Measurements from ENCODE around the gene EPHA6.
"Not testable (repeated sequence)": the region's sequence is repeated elsewhere in the genome, so short reads cannot be mapped to it uniquely, and the experiment has no call there.

EPHA6 gene

DNA sequence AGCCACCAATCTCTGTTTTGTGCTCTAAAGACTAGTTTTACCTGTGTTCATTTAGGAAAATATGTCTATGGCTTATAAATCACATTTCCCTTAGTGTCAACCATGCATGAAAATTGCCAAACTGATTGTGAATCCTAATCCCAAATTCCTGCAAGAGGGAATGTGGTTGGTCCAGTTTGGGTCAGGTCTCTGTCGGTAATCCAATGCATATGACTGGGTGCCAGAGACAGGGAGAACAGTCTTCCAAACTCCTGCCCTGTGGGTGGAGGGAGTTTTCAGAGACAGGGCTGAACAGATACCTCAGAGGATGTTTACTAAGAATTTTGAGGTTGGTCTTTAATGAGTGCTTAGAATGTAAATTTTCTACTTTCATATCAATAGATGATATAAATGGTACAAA, 649.6 kb downstream of the EPHA6 start:
- TF ChIP-seq, protein P1, sequence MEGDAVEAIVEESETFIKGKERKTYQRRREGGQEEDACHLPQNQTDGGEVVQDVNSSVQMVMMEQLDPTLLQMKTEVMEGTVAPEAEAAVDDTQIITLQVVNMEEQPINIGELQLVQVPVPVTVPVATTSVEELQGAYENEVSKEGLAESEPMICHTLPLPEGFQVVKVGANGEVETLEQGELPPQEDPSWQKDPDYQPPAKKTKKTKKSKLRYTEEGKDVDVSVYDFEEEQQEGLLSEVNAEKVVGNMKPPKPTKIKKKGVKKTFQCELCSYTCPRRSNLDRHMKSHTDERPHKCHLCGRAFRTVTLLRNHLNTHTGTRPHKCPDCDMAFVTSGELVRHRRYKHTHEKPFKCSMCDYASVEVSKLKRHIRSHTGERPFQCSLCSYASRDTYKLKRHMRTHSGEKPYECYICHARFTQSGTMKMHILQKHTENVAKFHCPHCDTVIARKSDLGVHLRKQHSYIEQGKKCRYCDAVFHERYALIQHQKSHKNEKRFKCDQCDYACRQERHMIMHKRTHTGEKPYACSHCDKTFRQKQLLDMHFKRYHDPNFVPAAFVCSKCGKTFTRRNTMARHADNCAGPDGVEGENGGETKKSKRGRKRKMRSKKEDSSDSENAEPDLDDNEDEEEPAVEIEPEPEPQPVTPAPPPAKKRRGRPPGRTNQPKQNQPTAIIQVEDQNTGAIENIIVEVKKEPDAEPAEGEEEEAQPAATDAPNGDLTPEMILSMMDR (conservative IDR thresholded peaks at IDR 0.05; ENCODE audit: low read length) = no peak
- no peak for DNase-seq (ENCODE audit: low read depth)
- H3K4me3 ChIP-seq (ENCODE audit: low read length) = no peak overlapping the region

DNA sequence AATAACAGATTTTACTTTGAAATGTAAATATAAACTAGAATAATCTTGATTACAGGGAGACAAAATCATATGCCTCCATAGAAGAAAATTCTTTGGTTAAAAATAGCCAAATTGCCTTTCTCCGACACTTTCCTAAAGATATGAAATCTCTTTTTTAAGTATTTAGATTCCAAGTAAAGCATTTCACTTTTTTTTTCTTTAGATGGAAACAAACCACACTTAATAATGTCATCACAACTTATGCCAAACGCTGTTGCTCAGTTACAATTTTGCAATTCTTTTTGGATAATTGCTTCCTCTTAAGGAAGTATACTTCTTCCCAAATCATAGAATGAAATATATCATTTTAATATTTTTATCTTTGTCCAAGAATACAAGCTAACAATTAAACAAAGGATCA, 656.1 kb downstream of the EPHA6 start:
- H3K4me3 ChIP-seq (ENCODE audit: low read length) = no peak overlapping the region
- no peak for DNase-seq (ENCODE audit: low read depth)
- TF ChIP-seq, protein P1 (conservative IDR thresholded peaks at IDR 0.05; ENCODE audit: low read length) = no peak

GRCh38 chr3:97479740-97480139, 665.3 kb downstream of the EPHA6 start:
- H3K4me3 ChIP-seq (ENCODE audit: low read length) = no peak overlapping the region
- TF ChIP-seq, protein P1 (conservative IDR thresholded peaks at IDR 0.05; ENCODE audit: low read length) = no peak
- DNase-seq (ENCODE audit: low read depth) = no peak

DNA sequence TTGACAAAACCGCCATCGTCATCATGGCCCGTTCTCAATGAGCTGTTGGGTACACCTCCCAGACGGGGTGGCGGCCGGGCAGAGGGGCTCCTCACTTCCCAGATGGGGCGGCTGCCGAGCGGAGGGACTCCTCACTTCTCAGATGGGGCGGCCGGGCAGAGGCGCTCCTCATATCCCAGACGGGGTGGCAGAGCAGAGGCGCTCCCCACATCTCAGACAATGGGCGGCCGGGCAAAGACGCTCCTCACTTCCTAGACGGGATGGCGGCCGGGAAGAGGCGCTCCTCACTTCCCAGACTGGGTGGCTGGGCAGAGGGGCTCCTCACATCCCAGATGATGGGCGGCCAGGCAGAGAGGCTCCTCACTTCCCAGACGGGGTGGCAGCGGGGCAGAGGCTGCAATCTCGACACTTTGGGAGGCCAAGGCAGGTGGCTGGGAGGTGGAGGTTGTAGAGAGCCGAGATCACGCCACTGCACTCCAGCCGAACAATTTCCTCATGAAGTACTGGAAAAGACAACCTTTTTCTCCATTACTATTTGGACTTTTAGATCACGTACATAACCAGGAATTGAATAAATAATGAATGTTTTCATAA, 666.4 kb downstream of the EPHA6 start:
- H3K4me3 ChIP-seq (ENCODE audit: low read length); DNase-seq (ENCODE audit: low read depth): not testable (repeated sequence)

- H3K4me3 ChIP-seq (ENCODE audit: low read length) = no peak overlapping the region
- TF ChIP-seq, protein P1 (conservative IDR thresholded peaks at IDR 0.05; ENCODE audit: low read length) = no peak
- DNase-seq (ENCODE audit: low read depth) = no peak
Measured at GRCh38 chr3:97481416-97481815, 667.0 kb downstream of the EPHA6 start.

DNA sequence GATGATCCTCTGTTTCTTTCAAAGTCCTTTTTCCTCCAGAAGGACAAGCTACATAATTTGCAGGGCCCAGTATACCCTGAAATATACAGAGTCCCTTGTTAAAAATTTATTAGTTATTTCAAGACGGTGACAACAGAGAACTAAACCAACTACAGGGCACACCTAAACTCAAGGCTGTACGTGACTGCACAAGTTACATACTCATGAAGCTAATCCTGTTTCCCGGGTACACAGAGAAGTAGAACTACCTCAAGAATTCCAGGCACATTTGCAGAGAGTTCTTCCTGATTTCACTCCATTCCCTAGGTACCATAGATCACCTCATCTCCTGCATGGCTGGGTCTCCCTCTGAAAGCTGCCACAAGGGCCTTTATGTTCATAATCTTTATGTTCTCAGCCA, 670.8 kb downstream of the EPHA6 start:
- TF ChIP-seq, protein P1 (conservative IDR thresholded peaks at IDR 0.05; ENCODE audit: low read length) = no peak
- DNase-seq (ENCODE audit: low read depth) = no peak
- H3K4me3 ChIP-seq (ENCODE audit: low read length) = no peak overlapping the region

DNA sequence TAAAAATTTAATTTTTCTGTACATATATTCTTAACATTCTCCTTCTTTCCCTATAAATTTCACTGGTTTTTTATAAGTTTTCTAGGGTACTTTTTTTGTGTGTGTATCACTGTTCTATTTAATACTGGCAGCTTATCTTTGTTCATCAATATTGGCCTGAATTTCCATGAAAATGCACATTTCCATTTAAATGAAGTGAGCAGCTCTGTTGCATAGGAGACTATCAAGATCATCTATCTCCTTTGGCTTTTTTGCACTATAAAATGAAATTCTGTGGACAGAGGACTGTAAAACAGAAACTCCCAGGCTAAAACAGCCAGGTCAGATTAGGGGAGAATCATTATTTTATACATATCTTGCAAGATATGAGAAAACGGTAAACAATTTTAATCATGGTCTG, 673.2 kb downstream of the EPHA6 start:
- TF ChIP-seq, protein P1 (conservative IDR thresholded peaks at IDR 0.05; ENCODE audit: low read length) = no peak
- no peak for DNase-seq (ENCODE audit: low read depth)

DNA sequence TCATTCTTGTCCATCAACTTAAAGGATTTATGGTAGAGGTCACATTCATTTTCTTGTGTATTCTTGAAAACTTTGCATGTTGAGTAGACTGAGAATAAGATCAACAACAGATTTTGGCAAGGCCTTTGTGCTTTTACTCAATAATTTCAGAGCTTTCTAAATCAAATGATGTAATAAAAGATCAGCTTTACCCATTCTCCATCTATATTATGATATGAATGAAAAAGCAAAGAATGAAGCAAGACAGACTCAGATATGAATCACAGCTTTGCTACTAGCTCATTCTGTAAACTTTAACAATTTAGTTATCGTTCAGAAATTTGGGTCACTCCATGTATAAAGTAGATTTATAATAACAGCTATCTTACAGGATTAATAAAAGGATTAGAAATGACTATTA, 674.3 kb downstream of the EPHA6 start:
- no peak for DNase-seq (ENCODE audit: low read depth)
- H3K4me3 ChIP-seq (ENCODE audit: low read length) = no peak overlapping the region
- TF ChIP-seq, protein P1 (conservative IDR thresholded peaks at IDR 0.05; ENCODE audit: low read length) = no peak

More for the DNA sequence above, 673.2 kb downstream of the EPHA6 start:
- H3K4me3 ChIP-seq (ENCODE audit: low read length) = no peak overlapping the region
